ENCODE data around the gene ALOX15B.

ALOX15B gene

DNA sequence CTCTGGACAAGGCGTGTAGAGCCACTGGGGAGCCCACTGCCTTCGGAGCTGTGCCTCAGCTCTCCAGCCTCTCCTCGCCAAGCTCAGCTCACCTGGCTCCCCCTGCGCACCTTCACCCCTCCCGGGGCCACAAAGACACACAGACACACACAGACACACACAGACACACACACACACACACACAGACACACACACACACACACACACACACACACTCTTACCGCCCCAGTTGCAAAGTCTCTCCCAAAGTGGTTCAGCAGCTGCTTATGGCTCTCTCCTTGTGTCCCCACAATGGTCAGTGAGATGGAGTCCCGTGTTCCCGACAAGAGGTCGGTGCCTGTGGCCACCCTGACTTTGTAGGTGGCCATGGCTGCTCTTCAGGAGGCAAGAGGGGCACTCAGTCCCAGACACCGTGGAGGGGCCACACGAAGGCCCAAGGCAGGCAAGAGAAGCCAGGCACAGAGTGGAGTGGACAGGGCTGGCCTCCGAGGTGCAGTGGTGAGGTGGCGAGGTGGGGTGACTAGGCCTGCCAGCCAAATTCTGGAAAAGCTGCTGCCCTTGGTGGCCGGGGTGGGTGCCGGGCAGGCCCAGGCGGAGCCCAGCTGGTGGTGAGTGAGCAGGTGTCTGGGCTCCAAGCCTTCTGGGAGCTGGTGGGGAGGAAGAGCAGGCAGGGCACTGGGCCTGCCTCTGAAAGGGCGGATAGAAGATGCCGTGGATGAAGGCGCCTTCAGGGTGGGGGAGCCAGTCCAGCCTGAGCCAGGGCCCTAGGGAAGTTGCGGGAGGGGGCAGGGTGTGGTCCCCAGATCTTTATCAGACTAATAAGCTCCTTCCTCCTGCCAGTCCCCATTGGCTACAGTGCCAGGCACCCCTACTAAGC is 48.5 kb downstream of the ALOX15B start, which contains the start of gene ALOX12B:
ALOX12B (minus strand) TSS at position 642 of the 877 bp plus-strand sequence; CDS start at position 368, 274 bp downstream.
- no peak for DNase-seq

DNA sequence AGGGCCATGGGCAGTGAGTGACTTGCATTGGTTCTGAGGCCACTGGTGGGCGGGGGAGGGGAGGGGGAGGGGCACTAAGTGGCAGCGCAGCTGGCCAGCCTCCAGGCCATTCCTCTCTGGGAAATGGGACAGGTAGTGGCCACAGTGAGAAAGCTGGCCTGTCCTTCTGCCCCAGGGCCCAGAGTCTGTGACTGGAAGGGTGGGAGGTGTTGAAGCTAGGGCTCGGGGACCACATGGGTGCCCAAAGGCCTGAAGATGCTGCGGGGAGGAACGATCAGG is 49.0 kb downstream of the ALOX15B start:
- DNase-seq: no peak

DNA sequence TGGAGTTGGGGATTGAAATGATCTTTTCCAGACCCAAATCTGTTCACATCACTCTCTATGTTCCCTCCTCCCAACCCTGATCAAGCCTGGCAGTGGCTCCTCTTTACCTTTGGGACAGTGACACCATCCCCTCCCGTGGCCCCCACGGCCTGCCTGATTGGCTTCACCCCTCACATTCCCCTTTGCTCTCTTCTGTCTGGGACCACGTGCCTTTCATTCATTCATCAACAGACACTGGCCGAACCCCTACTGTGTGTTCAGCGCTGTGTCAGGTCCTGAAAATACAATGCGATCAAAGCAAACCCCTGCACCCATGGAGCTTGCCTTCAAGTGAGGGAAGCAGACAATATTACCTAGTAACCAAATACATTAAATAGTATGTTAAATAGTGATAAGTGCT is 50.9 kb downstream of the ALOX15B start:
- DNase-seq: no peak

DNA sequence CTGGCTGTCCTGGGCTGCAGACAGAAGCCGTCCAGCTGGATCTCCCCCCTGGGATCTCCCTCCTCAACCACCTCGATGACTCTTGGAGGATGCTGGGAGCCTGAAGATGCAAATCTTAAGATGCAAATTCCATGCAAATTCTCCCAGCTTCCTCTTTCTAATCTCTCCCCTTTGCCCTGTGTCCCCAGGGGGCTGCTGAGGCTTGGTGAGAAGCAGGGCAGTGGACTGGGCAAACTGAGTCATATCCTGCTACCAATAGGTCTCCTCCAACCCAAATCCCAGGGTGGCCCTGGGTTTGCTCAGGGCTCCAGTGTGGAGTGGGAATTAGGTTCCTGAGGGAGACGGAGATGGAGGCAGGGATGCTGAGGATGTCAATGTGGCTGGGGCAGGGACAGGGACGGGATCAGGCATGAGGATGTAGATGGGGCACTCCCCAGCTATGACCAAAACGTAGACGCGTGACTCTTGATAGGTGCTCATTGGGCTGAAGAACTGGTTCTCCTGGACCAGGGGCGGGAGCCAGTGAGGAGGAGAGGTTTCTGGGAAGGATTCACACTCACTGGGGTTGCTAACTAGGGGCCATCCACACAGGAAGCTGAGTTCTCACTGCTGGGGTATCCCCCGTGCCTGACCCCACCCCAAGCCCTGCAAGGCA is 52.3 kb downstream of the ALOX15B start:
- no peak for DNase-seq

DNA sequence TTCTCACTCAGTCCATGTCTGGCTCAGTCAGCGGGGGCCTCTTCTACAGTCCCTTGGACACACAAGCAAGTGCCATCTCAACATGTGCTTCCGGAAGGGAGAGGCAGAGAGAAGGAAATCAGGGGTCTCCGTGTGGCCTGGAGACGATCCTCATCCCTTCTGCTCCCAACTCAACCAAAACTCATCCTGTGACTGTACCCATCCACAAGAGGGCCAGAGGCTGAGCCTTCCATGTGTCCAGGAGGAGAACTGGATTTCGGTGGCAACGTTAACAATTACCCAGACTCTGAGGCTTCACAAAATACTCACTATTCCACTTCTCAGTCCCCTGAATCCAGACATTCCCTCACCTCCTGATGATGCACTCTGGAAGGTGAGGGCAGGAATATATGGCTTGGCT is 56.5 kb downstream of the ALOX15B start:
- DNase-seq: no peak

DNA sequence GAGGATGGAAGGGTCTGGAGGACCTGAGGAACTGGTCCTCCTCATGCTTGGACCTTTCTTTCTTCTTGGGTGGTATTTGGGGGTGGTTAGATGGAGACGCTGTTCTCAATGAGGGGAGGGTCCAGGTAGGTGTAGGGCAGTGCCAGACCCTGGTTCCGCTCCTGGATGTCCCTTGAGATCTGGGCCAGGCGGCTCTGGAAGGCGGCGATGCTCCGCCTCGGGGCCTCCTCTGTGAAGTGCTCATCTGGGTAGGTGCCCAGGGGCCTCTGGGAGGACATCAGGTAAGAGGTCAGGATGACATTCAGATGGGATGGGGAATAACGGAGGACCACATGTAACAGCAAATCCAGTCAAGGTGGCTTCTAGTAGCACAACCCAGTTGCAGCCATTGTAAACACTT is 57.7 kb downstream of the ALOX15B start:
- no peak for DNase-seq
